HG02973 (cell line): ENCODE data around the gene MPV17L.
"Not testable (repeated sequence)": the region's sequence is repeated elsewhere in the genome, so short reads cannot be mapped to it uniquely, and the experiment has no call there.

Source experiments
- ATAC-seq: cut with Tn5 transposase; IDR thresholded peaks from one replicate; pipeline ENCODE4 v1.9.1; 2021; ENCODE audit warnings: moderate library complexity; ENCODE audit not compliant: unreplicated experiment

The MPV17L gene

DNA sequence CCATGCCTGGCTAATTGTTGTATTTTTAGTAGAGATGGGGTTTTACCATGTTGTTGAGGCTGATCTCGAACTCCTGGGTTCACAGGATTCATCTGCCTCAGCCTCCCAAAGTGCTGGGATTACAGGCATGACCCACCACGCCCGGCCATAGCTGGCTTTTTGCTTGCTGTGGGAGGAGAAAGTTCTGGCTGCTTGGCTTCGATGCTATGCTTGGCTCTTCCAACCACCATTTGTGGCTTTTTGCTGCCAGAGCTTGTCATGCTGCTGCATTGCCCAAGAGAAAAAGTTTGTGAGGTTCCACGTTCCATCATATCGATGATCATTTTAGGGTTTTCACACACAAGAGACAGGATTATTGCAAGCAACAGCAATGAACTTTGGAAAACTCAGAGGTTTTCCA is 55.1 kb downstream of the MPV17L start:
- no peak for ATAC-seq

- no peak for ATAC-seq
Measured at GRCh38 chr16:15451098-15451731, 55.7 kb downstream of the MPV17L start.

GRCh38 chr16:15452246-15452855 is 56.8 kb downstream of the MPV17L start:
- ATAC-seq = no peak

- ATAC-seq = not testable (repeated sequence)
Measured at GRCh38 chr16:15453296-15453695, 57.7 kb downstream of the MPV17L start.

GRCh38 chr16:15454933-15455332 is 59.4 kb downstream of the MPV17L start:
- ATAC-seq = not testable (repeated sequence)

DNA sequence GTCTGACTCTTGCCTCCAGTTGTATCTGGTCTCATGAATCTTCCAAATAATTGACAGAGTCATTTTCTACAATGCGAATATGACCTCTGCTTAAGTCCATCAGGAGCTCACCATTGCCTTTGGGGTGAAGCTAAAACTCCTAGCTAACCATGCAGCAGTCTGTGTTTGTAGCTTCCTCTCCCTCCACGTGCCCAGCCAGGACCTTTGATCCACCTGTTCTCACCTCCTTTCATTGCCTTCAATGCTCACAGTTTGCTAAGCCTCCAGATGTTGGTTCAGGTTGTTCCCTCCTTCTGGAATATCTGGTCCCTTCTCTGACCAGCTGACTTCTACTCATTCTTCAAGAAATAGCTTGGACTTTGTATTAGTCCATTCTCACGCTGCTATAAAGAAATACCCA is 61.8 kb downstream of the MPV17L start:
- no peak for ATAC-seq

DNA sequence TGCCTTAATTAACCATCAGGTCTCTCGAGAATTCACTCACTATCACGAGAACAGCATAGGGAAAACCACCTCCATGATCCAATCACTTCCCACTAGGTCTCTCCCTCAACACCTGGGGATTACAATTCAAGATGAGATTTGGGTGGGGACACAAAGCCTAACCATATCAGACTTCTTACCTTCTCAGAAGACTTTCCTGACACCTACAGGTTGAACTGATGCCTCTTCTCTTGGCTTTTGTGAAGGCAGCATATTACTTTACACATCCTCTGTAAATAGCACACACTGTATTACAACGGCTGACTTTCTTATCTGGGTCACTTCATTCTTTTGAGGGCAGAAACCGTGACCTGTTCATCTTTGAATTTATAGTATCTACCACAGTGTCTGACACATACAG is 62.4 kb downstream of the MPV17L start:
- ATAC-seq = no peak

DNA sequence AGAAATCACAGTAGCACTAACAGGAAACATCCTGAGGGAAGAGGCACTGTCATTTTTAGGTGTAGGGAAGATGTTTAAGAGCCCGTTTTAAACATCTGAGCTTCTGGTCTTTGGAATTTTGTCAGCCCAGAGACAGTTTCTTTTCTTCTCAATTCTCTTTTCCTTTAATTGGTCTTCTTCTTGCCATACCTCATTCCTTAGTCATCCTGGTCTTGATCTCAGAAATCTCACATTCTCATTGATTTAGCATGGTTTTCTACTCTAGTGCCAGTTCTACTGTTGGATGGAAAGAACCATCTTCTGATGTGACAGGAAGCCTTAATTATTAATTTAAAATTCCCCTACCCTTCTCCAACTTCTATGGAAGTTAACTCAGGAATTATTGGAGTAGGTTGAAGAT is 64.2 kb downstream of the MPV17L start:
- no peak for ATAC-seq

DNA sequence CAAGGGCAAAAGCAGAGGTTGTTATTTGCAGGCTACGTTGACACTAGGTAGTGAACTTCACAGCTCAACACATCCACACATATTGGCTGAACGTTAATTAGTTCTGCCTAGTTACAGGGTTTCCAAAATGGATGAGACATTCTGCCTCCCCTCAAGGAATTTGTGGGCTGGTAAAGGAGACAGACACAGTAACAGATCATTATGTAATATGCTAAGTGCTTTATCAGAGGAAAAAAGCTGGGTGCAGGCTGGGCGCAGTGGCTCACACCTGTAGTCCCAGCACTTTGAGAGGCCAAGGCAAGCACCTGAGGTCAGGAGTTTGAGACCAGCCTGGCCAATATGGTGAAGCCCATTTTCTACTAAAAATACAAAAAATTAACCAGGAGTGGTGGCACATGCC is 65.0 kb downstream of the MPV17L start:
- ATAC-seq = no peak

GRCh38 chr16:15461376-15461775 is 65.8 kb downstream of the MPV17L start:
- no peak for ATAC-seq
